Keratinocyte (primary cell): Measurements from ENCODE around the gene RFX7.

Experiments used
- EZH2 ChIP-seq: IDR thresholded peaks from one replicate; pipeline ENCODE4 v1.6.1; 2012; ENCODE audit warnings: inconsistent platforms, mild to moderate bottlenecking, low read length, moderate library complexity
- TF ChIP-seq, protein P1 (sequence below), 3 experiments: IDR thresholded peaks in 1 of 3; conservative IDR thresholded peaks in 1 of 3; optimal IDR thresholded peaks in 1 of 3; 2 replicates in 2 of 3; 3 replicates in 1 of 3; pipeline versions ENCODE3 to v1.5.1; 2011; ENCODE audit warnings: low read length in 3 of 3, mild to moderate bottlenecking in 3 of 3, moderate library complexity in 2 of 3, control low read depth in 1 of 3, inconsistent platforms in 1 of 3; ENCODE audit not compliant: insufficient read depth in 2 of 3; ENCODE audit errors: extremely low read depth in 1 of 3

- TF ChIP-seq, protein P1, sequence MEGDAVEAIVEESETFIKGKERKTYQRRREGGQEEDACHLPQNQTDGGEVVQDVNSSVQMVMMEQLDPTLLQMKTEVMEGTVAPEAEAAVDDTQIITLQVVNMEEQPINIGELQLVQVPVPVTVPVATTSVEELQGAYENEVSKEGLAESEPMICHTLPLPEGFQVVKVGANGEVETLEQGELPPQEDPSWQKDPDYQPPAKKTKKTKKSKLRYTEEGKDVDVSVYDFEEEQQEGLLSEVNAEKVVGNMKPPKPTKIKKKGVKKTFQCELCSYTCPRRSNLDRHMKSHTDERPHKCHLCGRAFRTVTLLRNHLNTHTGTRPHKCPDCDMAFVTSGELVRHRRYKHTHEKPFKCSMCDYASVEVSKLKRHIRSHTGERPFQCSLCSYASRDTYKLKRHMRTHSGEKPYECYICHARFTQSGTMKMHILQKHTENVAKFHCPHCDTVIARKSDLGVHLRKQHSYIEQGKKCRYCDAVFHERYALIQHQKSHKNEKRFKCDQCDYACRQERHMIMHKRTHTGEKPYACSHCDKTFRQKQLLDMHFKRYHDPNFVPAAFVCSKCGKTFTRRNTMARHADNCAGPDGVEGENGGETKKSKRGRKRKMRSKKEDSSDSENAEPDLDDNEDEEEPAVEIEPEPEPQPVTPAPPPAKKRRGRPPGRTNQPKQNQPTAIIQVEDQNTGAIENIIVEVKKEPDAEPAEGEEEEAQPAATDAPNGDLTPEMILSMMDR (optimal IDR thresholded peaks at IDR 0.05 in 1 of 3, IDR thresholded peaks at IDR 0.05 in 1 of 3, conservative IDR thresholded peaks at IDR 0.05 in 1 of 3; ENCODE audit: extremely low read depth in 1 of 3, insufficient read depth in 2 of 3, low read length in 3 of 3): no peak
- no peak for TF ChIP-seq EZH2
These were observed 198.5 kb downstream of the RFX7 start for GRCh38 chr15:56045068-56045748.
